Neural progenitor cell (in vitro differentiated cells): ENCODE results near the gene CDH13. TPM values are rescaled to one million over a fixed set of nuclear protein-coding genes. Genes with fewer than 3 reads are reported as not detected.

Experiments used
- DNase-seq: peaks from one replicate; pipeline ENCODE4 v3.0.0-alpha.2; 2016; ENCODE audit warnings: low spot score
- H2AFZ ChIP-seq: fragments of 200-600 bp; sonication (generic); replicated peaks from 2 replicates; pipeline ENCODE4 v1.6.1; 2016; ENCODE audit warnings: antibody characterized with exemption
- H3F3A ChIP-seq: fragments of 200-600 bp; sonication (generic); 2 replicates; pipeline ENCODE4 v1.6.1; 2016; ENCODE audit warnings: antibody characterized with exemption, low read depth
- H3K27ac ChIP-seq: fragments of 200-600 bp; sonication (generic); 2 replicates; pipeline ENCODE4 v1.5.1; 2016; ENCODE audit warnings: mild to moderate bottlenecking
- H3K27me3 ChIP-seq: fragments of 200-600 bp; sonication (generic); 2 replicates; pipeline ENCODE4 v1.6.1; 2016; ENCODE audit warnings: mild to moderate bottlenecking, moderate library complexity
- H3K36me3 ChIP-seq: fragments of 200-600 bp; sonication (generic); 2 replicates; pipeline ENCODE4 v1.5.1; 2016
- H3K4me1 ChIP-seq: fragments of 200-600 bp; sonication (generic); 2 replicates; pipeline ENCODE4 v1.6.1; 2016; ENCODE audit warnings: mixed run types
- H3K4me2 ChIP-seq: fragments of 200-600 bp; sonication (generic); 2 replicates; pipeline ENCODE4 v1.6.1; 2016
- H3K4me3 ChIP-seq: fragments of 200-600 bp; sonication (generic); 2 replicates; pipeline ENCODE4 v1.5.1; 2016
- H3K79me2 ChIP-seq: fragments of 200-600 bp; sonication (generic); 2 replicates; pipeline ENCODE4 v1.6.1; 2016; ENCODE audit warnings: low read depth
- H3K9ac ChIP-seq: fragments of 200-600 bp; sonication (generic); 2 replicates; pipeline ENCODE4 v1.6.1; 2016
- H3K9me3 ChIP-seq: fragments of 200-600 bp; sonication (generic); 2 replicates; pipeline ENCODE4 v1.5.1; 2016; ENCODE audit warnings: low read depth
- H4K20me1 ChIP-seq: fragments of 200-600 bp; sonication (generic); 2 replicates; pipeline ENCODE4 v1.6.1; 2016; ENCODE audit warnings: low read depth
- H3K27ac Mint-ChIP-seq: 3 replicates; pipeline ENCODE4 v1.8.0; 2021; ENCODE audit warnings: mixed read lengths
- H3K27me3 Mint-ChIP-seq: 2 replicates; pipeline ENCODE4 v1.8.0; 2022; ENCODE audit warnings: low read depth, mild to moderate bottlenecking, inconsistent platforms, moderate library complexity, mixed read lengths; ENCODE audit not compliant: insufficient read depth
- H3K36me3 Mint-ChIP-seq: 3 replicates; pipeline ENCODE4 v1.8.0; 2021; ENCODE audit warnings: mixed read lengths
- H3K4me1 Mint-ChIP-seq: 3 replicates; pipeline ENCODE4 v1.8.0; 2021; ENCODE audit warnings: mixed read lengths
- H3K4me3 Mint-ChIP-seq: 3 replicates; pipeline ENCODE4 v1.8.0; 2021; ENCODE audit warnings: mild to moderate bottlenecking, moderate library complexity, mixed read lengths
- H3K9me3 Mint-ChIP-seq: 3 replicates; pipeline ENCODE4 v1.8.0; 2020; ENCODE audit warnings: mixed read lengths
- EZH2 ChIP-seq: fragments of 200-600 bp; sonication (generic); IDR thresholded peaks from 2 replicates; pipeline ENCODE4 v1.6.1; 2017; ENCODE audit warnings: antibody characterized with exemption, mild to moderate bottlenecking, moderate library complexity
- EZH2phosphoT487 ChIP-seq: fragments of 200-600 bp; sonication (generic); IDR thresholded peaks from 2 replicates; pipeline ENCODE4 v1.6.1; 2017; ENCODE audit warnings: antibody characterized with exemption
- total RNA-seq: library from RNA; depleted of rRNA; stranded (reverse); fragments of >200 nt; gene quantifications from 2 replicates; pipeline ENCODE4 v1.2.3, GENCODE V29; 2015; ENCODE audit warnings: low replicate concordance
- TF ChIP-seq, protein P1 (sequence below): fragments of 200-600 bp; sonication (generic); IDR thresholded peaks from 2 replicates; pipeline ENCODE4 v1.5.1; 2017; ENCODE audit warnings: antibody characterized with exemption, mild to moderate bottlenecking

Gene CDH13
- total RNA-seq, 1 donor from 2014 or later = 3.0 TPM

DNA sequence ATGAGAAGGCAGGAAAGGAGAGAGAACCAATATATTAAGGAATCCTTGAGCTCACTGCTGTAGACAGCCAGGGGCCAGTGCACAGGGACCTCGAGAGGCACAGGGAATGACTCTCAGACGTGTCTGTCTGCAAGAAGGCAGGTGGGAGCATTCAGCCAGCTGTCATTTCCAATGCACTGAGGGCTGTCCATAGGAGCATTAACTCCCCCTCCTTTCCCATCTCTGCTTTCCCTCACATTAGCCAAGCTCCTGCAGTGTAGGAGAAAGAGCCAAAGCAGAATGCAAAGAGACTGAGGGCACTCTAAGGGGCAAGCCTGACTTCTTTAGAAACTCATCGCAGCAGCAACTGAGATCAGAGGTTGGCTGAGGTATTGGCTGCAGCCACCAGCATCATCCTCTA is 218.3 kb downstream of the CDH13 start:
- H3F3A ChIP-seq = no peaks in the 10 kb centered on the region
- no peak for DNase-seq
- H3K27me3 ChIP-seq = no peaks in the 10 kb centered on the region
- no peak overlapping the region for H2AFZ ChIP-seq
- H3K79me2 ChIP-seq = no peaks in the 10 kb centered on the region
- H3K27ac ChIP-seq = no peak overlapping the region
- no peak overlapping the region for H3K9ac ChIP-seq
- Mint-ChIP-seq H3K9me3 (peaks cover 12% of the 10 kb centered on the region), H3K27ac (no peak overlapping the region), H3K4me3 (no peak overlapping the region), H3K4me1 (peaks cover 3% of the 10 kb centered on the region), H3K27me3 (no peaks in the 10 kb centered on the region), H3K36me3 (no peaks in the 10 kb centered on the region)
- no peaks in the 10 kb centered on the region for H3K36me3 ChIP-seq
- H4K20me1 ChIP-seq = no peaks in the 10 kb centered on the region
- H3K9me3 ChIP-seq = no peaks in the 10 kb centered on the region
- TF ChIP-seq, protein P1, sequence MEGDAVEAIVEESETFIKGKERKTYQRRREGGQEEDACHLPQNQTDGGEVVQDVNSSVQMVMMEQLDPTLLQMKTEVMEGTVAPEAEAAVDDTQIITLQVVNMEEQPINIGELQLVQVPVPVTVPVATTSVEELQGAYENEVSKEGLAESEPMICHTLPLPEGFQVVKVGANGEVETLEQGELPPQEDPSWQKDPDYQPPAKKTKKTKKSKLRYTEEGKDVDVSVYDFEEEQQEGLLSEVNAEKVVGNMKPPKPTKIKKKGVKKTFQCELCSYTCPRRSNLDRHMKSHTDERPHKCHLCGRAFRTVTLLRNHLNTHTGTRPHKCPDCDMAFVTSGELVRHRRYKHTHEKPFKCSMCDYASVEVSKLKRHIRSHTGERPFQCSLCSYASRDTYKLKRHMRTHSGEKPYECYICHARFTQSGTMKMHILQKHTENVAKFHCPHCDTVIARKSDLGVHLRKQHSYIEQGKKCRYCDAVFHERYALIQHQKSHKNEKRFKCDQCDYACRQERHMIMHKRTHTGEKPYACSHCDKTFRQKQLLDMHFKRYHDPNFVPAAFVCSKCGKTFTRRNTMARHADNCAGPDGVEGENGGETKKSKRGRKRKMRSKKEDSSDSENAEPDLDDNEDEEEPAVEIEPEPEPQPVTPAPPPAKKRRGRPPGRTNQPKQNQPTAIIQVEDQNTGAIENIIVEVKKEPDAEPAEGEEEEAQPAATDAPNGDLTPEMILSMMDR = no peak
- TF ChIP-seq EZH2phosphoT487 (no peak), EZH2 (no peak)
- H3K4me2 ChIP-seq = no peak overlapping the region
- no peaks in the 10 kb centered on the region for H3K4me1 ChIP-seq
- H3K4me3 ChIP-seq = no peak overlapping the region

DNA sequence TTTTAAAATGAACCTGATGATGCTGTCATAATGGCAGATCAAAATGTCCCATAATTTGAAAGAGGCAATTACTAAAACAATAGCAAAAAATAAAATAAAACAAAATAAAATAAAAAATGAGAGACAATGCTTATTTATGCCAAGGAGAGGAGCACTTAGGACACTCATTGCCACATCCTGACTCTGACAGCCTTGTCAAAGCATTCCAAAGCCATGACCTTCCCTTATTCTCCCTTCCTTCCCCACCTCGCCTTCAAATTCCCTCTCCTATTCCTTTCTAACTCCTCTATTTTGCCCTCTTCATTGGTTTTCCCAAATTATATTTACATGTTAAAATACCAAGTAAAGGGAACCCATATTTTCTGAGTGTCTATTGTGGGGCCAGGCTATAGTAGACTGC is 220.0 kb downstream of the CDH13 start:
- no peaks in the 10 kb centered on the region for H3K36me3 Mint-ChIP-seq
- peaks cover 12% of the 10 kb centered on the region for H3K9me3 Mint-ChIP-seq
- no peaks in the 10 kb centered on the region for H3K27me3 Mint-ChIP-seq
- no peak for DNase-seq
- peaks cover 3% of the 10 kb centered on the region for H3K4me1 Mint-ChIP-seq
- Histone ChIP-seq H3K4me2 (no peak overlapping the region), H3K27ac (no peak overlapping the region), H3K9me3 (no peaks in the 10 kb centered on the region), H3K79me2 (no peaks in the 10 kb centered on the region), H3K27me3 (no peaks in the 10 kb centered on the region), H3K4me1 (no peaks in the 10 kb centered on the region), H4K20me1 (no peaks in the 10 kb centered on the region), H3F3A (no peaks in the 10 kb centered on the region), H3K4me3 (no peak overlapping the region), H3K9ac (no peak overlapping the region), H3K36me3 (no peaks in the 10 kb centered on the region), H2AFZ (no peak overlapping the region)
- no peak overlapping the region for H3K27ac Mint-ChIP-seq
- H3K4me3 Mint-ChIP-seq = no peak overlapping the region
- TF ChIP-seq EZH2 = no peak
- no peak for TF ChIP-seq EZH2phosphoT487
- TF ChIP-seq, protein P1 = no peak

DNA sequence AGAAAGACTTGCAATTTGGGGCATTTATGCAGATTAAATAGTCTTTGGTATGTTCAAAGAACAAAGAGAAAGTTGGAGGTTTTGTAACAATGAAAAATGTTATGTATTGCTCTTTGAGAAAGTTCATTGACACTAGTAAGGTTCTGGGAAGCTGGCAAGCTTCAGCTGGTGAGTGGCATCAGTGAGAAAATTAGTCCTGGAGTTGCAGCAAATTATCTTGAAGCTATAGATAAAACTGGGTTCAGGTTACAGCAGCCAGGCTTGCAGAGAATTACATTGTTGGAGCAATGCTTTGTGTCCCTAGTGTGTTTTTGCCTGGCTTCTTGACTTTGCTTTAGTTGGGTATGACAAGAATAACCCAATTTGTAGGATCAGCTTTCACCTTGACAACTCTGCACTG is 221.2 kb downstream of the CDH13 start:
- Histone ChIP-seq H3K9ac (no peak overlapping the region), H3K4me2 (no peak overlapping the region), H3K9me3 (no peaks in the 10 kb centered on the region), H3K4me3 (no peak overlapping the region), H3K36me3 (no peaks in the 10 kb centered on the region), H3F3A (no peaks in the 10 kb centered on the region), H4K20me1 (no peaks in the 10 kb centered on the region), H2AFZ (no peak overlapping the region), H3K79me2 (no peaks in the 10 kb centered on the region), H3K27ac (no peak overlapping the region), H3K27me3 (no peaks in the 10 kb centered on the region), H3K4me1 (no peaks in the 10 kb centered on the region)
- TF ChIP-seq EZH2phosphoT487 (no peak), EZH2 (no peak)
- TF ChIP-seq, protein P1 = no peak
- no peaks in the 10 kb centered on the region for H3K36me3 Mint-ChIP-seq
- peaks cover 3% of the 10 kb centered on the region for H3K4me1 Mint-ChIP-seq
- no peaks in the 10 kb centered on the region for H3K27me3 Mint-ChIP-seq
- H3K4me3 Mint-ChIP-seq = no peak overlapping the region
- peaks cover 8% of the 10 kb centered on the region for H3K9me3 Mint-ChIP-seq
- no peak overlapping the region for H3K27ac Mint-ChIP-seq
- DNase-seq = no peak
